ENCODE results near the gene ZNF79. TPM values are rescaled to one million over a fixed set of nuclear protein-coding genes. Genes with fewer than 3 reads are reported as not detected.

Gene ZNF79
- polyA plus RNA-seq, 1 donor = 5.7 TPM

DNA sequence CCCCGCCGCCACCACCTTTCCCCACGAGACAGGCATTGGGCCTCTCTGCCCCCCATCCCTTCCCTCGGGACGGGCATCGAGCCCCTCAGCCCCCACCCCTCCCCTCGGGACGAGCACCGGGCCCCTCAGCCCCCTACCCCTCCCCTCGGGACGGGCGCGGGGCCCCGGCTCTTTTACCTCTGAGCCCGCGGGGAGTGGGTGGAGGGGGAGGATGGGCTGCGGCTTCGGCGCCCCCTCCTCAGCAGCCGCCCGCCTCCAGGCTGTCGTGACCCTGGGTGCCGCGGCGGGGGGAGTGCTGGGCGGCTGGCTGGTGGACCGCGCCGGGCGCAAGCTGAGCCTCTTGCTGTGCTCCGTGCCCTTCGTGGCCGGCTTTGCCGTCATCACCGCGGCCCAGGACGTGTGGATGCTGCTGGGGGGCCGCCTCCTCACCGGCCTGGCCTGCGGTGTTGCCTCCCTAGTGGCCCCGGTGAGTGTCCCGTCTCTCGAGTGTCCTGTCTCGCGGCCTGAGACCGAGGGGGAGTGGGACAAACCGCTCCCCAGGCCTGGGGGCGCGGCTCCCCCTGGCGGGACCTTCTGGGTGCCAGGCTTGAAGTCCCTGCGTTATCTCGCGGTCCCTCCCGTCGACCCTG is 26.4 kb upstream of the ZNF79 start:
- DNase-seq = peak; percentile 58 to 80
- Histone ChIP-seq H3K27me3 (ENCODE audit: control insufficient read depth, insufficient read depth, low read length) (no peaks in the 10 kb centered on the region), H3K27ac (ENCODE audit: low read length) (peak overlapping the region; percentile 80), H3K36me3 (ENCODE audit: control insufficient read depth, insufficient read depth, low read length) (peaks cover 29% of the 10 kb centered on the region), H3K9me3 (ENCODE audit: control insufficient read depth, low read depth, low read length) (no peaks in the 10 kb centered on the region), H3K4me3 (ENCODE audit: low read length) (peak overlapping the region; percentile 85), H3K4me1 (ENCODE audit: control insufficient read depth, insufficient read depth, low read length) (peaks cover 40% of the 10 kb centered on the region)
- no CpG with 5 or more reads among the region's 55 CpGs for WGBS (ENCODE audit: insufficient coverage, low lambda C conversion rate)

DNA sequence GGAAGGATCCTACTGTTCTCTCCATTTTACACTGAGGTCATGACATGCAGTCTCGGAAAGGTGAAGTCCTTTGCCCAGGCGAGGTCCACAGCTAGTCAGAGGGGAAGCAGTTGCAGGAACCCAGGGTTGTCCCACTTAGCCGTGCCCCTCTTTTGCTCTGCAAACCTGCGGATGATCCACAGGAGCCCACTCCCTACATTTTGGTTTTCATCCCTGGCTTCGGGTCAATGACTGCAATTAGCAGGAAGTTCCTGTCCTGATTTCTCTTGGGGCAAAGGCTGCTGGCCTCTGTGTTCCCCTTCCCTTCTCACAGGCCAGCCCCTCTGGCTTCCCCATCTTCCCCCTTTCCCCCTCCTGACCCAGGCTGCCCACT is 25.9 kb upstream of the ZNF79 start:
- no peaks in the 10 kb centered on the region for H3K9me3 ChIP-seq (ENCODE audit: control insufficient read depth, low read depth, low read length)
- no CpG with 5 or more reads among the region's 5 CpGs for WGBS (ENCODE audit: insufficient coverage, low lambda C conversion rate)
- no peak for DNase-seq
- H3K27ac ChIP-seq (ENCODE audit: low read length) = peak overlapping the region; percentile 80
- peaks cover 35% of the 10 kb centered on the region for H3K4me1 ChIP-seq (ENCODE audit: control insufficient read depth, insufficient read depth, low read length)
- H3K36me3 ChIP-seq (ENCODE audit: control insufficient read depth, insufficient read depth, low read length) = peaks cover 33% of the 10 kb centered on the region
- peak overlapping the region; percentile 85 for H3K4me3 ChIP-seq (ENCODE audit: low read length)
- H3K27me3 ChIP-seq (ENCODE audit: control insufficient read depth, insufficient read depth, low read length) = no peaks in the 10 kb centered on the region

DNA sequence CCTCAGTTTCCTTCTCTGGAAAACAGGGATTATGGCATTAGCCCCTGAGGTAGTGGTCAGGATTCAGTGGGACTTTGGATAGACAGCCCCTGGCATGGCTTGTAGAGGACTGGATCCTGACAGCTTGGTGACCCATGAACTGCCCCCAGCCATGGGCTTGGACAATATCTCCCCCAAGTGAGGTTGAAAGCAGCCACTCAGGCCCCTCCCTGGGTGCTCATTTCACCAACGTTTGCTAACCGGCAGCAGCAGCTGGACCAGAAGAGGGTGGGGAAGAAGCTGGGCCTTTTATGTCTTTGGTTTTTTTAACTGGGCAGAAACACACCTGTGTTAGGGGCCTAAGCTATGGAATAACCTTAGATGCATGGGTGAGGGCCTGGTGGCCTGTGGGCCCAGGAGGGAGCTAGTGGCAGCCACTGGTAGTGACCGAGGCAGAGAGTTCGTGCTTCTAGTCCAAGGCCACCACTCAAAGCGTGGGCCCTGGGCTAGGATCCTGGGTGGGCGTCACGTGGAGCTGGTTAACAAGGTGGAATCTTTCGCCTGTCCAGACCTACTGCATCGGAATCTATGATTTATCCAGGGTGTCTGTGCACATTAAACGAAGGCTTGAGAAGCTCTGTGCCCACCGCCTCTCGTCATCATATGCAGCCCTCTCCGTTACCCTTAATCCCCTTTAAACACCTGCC is 25.3 kb upstream of the ZNF79 start:
- peak overlapping the region; percentile 85 for H3K4me3 ChIP-seq (ENCODE audit: low read length)
- no peak for DNase-seq

DNA sequence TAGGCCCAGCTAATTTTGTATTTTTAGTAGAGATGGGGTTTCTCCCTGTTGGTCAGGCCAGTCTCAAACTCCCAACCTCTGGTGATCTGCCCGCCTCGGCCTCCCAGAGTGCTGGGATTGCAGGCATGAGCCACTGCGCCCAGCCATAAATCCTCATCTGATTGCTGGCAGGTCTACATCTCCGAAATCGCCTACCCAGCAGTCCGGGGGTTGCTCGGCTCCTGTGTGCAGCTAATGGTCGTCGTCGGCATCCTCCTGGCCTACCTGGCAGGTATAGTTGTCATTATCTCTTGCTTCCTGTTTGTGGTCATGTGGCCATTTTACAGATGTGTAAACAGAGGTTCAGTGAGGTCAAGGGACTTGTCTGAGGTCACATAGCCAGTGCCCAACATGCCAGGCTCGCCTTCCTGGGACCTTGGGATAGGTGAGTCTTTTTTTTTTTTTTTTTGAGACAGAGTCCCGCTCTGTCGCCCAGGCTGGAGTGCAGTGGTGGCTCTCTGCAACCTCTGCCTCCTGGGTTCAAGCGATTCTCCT is 24.4 kb upstream of the ZNF79 start:
- whole genome bisulfite sequencing (ENCODE audit: insufficient coverage, low lambda C conversion rate) = no CpG with 5 or more reads among the region's 14 CpGs
- no peak overlapping the region for H3K4me3 ChIP-seq (ENCODE audit: low read length)
- H3K9me3 ChIP-seq (ENCODE audit: control insufficient read depth, low read depth, low read length) = no peaks in the 10 kb centered on the region
- no peak for DNase-seq
- peaks cover 48% of the 10 kb centered on the region for H3K36me3 ChIP-seq (ENCODE audit: control insufficient read depth, insufficient read depth, low read length)
- H3K27me3 ChIP-seq (ENCODE audit: control insufficient read depth, insufficient read depth, low read length) = no peaks in the 10 kb centered on the region
- H3K4me1 ChIP-seq (ENCODE audit: control insufficient read depth, insufficient read depth, low read length) = peaks cover 24% of the 10 kb centered on the region
- no peak overlapping the region for H3K27ac ChIP-seq (ENCODE audit: low read length)

More for the DNA sequence above, 25.3 kb upstream of the ZNF79 start:
- no peaks in the 10 kb centered on the region for H3K27me3 ChIP-seq (ENCODE audit: control insufficient read depth, insufficient read depth, low read length)
- peak overlapping the region; percentile 80 for H3K27ac ChIP-seq (ENCODE audit: low read length)
- H3K36me3 ChIP-seq (ENCODE audit: control insufficient read depth, insufficient read depth, low read length) = peaks cover 39% of the 10 kb centered on the region
- no peaks in the 10 kb centered on the region for H3K9me3 ChIP-seq (ENCODE audit: control insufficient read depth, low read depth, low read length)
- H3K4me1 ChIP-seq (ENCODE audit: control insufficient read depth, insufficient read depth, low read length) = peaks cover 30% of the 10 kb centered on the region
- no CpG with 5 or more reads among the region's 13 CpGs for WGBS (ENCODE audit: insufficient coverage, low lambda C conversion rate)

DNA sequence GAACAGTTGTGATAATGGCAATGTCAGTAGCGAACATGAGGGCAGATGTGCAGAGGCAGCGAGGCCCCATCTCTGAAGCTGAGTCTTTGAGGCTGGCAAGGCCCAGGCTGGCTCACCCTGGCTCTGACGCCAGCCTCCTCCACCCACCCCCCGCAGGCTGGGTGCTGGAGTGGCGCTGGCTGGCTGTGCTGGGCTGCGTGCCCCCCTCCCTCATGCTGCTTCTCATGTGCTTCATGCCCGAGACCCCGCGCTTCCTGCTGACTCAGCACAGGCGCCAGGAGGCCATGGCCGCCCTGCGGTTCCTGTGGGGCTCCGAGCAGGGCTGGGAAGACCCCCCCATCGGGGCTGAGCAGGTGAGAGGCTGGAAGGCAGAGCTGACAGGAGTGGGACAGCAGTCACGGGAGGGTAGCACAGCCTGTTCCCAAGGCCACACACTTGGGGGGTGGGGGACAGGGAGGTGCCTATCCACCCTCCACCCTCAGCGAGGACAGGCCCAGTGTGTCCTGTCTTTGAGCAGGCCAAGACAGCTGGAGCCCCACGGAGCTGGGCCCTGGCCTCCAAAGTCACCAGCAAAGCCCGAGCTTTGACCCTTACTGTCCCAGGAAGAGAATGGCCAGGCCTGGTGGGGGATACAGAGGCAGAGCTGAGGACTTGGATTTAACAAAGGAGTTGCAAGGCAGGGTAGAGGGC is 21.6 kb upstream of the ZNF79 start:
- no peak overlapping the region for H3K4me3 ChIP-seq (ENCODE audit: low read length)
- peaks cover 11% of the 10 kb centered on the region for H3K4me1 ChIP-seq (ENCODE audit: control insufficient read depth, insufficient read depth, low read length)
- peaks cover 75% of the 10 kb centered on the region for H3K36me3 ChIP-seq (ENCODE audit: control insufficient read depth, insufficient read depth, low read length)
- H3K27ac ChIP-seq (ENCODE audit: low read length) = no peak overlapping the region
- WGBS (ENCODE audit: insufficient coverage, low lambda C conversion rate) = no CpG with 5 or more reads among the region's 18 CpGs
- DNase-seq = no peak
- no peaks in the 10 kb centered on the region for H3K9me3 ChIP-seq (ENCODE audit: control insufficient read depth, low read depth, low read length)
- no peaks in the 10 kb centered on the region for H3K27me3 ChIP-seq (ENCODE audit: control insufficient read depth, insufficient read depth, low read length)

DNA sequence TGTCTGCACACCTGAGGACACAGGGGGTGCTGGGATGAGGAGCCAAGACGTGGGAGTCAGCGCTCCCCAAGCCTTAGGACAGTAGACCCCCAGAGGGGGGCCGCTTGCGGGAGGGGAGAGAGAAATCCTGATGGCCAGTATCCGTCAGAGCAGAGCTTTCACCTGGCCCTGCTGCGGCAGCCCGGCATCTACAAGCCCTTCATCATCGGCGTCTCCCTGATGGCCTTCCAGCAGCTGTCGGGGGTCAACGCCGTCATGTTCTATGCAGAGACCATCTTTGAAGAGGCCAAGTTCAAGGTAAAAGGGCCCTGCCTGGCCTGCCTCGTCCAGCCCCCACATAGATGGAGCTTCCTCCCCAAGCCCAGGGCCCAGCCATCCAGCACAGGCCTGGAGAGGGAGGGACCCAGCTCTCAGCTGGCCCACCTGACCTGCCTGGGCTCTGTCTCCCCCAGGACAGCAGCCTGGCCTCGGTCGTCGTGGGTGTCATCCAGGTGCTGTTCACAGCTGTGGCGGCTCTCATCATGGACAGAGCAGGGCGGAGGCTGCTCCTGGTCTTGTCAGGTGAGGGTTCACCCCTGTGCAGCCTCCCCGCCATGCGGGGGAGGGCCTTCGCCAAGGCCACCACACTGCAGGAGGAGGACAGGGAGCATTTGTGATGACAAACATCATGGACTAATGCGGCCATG is 20.5 kb upstream of the ZNF79 start:
- Histone ChIP-seq H3K4me3 (ENCODE audit: low read length) (no peak overlapping the region), H3K36me3 (ENCODE audit: control insufficient read depth, insufficient read depth, low read length) (peaks cover 80% of the 10 kb centered on the region), H3K4me1 (ENCODE audit: control insufficient read depth, insufficient read depth, low read length) (peaks cover 9% of the 10 kb centered on the region), H3K9me3 (ENCODE audit: control insufficient read depth, low read depth, low read length) (no peaks in the 10 kb centered on the region), H3K27me3 (ENCODE audit: control insufficient read depth, insufficient read depth, low read length) (no peaks in the 10 kb centered on the region), H3K27ac (ENCODE audit: low read length) (no peak overlapping the region)
- DNase-seq = no peak
- WGBS (ENCODE audit: insufficient coverage, low lambda C conversion rate) = no CpG with 5 or more reads among the region's 22 CpGs

- H3K27ac ChIP-seq (ENCODE audit: low read length) = no peak overlapping the region
- peaks cover 4% of the 10 kb centered on the region for H3K4me1 ChIP-seq (ENCODE audit: control insufficient read depth, insufficient read depth, low read length)
- no CpG with 5 or more reads among the region's 23 CpGs for WGBS (ENCODE audit: insufficient coverage, low lambda C conversion rate)
- H3K9me3 ChIP-seq (ENCODE audit: control insufficient read depth, low read depth, low read length) = no peaks in the 10 kb centered on the region
- no peak overlapping the region for H3K4me3 ChIP-seq (ENCODE audit: low read length)
- H3K36me3 ChIP-seq (ENCODE audit: control insufficient read depth, insufficient read depth, low read length) = peaks cover 80% of the 10 kb centered on the region
- H3K27me3 ChIP-seq (ENCODE audit: control insufficient read depth, insufficient read depth, low read length) = no peaks in the 10 kb centered on the region
- no peak for DNase-seq
Measured at GRCh38 chr9:127404631-127405030, 19.6 kb upstream of the ZNF79 start.

DNA sequence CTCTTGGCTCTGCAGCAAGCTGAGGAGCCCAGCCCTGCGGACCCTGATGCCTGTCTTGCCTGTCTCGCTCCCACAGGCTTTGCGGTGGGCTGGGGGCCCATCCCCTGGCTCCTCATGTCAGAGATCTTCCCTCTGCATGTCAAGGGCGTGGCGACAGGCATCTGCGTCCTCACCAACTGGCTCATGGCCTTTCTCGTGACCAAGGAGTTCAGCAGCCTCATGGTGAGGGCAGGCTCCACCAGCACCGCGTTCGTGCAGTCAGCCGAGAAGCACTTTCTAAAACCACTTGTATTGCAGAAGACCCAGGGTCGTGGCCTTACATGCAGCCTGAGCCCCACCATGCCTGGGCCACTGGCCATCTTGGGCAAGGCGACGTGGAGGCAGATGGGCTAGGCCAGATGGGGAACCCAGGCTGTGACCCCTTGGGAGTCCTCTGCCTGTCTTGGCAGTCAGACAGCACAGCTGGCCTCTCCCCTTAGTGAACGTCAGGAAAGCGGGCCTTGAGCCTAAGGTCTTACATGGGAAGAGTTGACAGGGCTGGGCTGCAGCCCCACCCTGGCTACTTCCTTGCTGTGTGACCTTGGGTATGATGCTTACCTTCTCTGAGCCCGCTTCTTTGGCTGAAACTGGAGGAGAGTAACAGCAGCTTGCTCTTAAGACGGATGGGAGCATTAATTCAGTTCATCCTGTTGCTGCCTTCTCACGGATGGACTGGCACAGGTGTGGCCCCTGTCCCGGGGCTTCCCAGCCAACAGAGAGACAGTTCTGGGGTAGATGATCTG is 18.6 kb upstream of the ZNF79 start:
- Histone ChIP-seq H3K4me1 (ENCODE audit: control insufficient read depth, insufficient read depth, low read length) (no peaks in the 10 kb centered on the region), H3K9me3 (ENCODE audit: control insufficient read depth, low read depth, low read length) (no peaks in the 10 kb centered on the region), H3K27ac (ENCODE audit: low read length) (no peak overlapping the region), H3K27me3 (ENCODE audit: control insufficient read depth, insufficient read depth, low read length) (no peaks in the 10 kb centered on the region), H3K4me3 (ENCODE audit: low read length) (no peak overlapping the region), H3K36me3 (ENCODE audit: control insufficient read depth, insufficient read depth, low read length) (peaks cover 72% of the 10 kb centered on the region)
- WGBS (ENCODE audit: insufficient coverage, low lambda C conversion rate) = no CpG with 5 or more reads among the region's 20 CpGs
- DNase-seq = no peak

- no CpG with 5 or more reads among the region's 13 CpGs for WGBS (ENCODE audit: insufficient coverage, low lambda C conversion rate)
- Histone ChIP-seq H3K27me3 (ENCODE audit: control insufficient read depth, insufficient read depth, low read length) (no peaks in the 10 kb centered on the region), H3K9me3 (ENCODE audit: control insufficient read depth, low read depth, low read length) (no peaks in the 10 kb centered on the region), H3K4me1 (ENCODE audit: control insufficient read depth, insufficient read depth, low read length) (no peaks in the 10 kb centered on the region), H3K27ac (ENCODE audit: low read length) (no peak overlapping the region), H3K4me3 (ENCODE audit: low read length) (no peak overlapping the region), H3K36me3 (ENCODE audit: control insufficient read depth, insufficient read depth, low read length) (peaks cover 62% of the 10 kb centered on the region)
- DNase-seq = no peak
Measured at GRCh38 chr9:127406799-127407491, 17.2 kb upstream of the ZNF79 start.

All from large intestine (tissue), 3 donors.